ENCODE measurements around the gene TMPRSS6. TPM values are rescaled to one million over a fixed set of nuclear protein-coding genes. Genes with fewer than 3 reads are reported as not detected.

The TMPRSS6 gene
- total RNA-seq, 4 donors from 2014 or later, result 0.10 to 0.18 TPM; not detected in 2

DNA sequence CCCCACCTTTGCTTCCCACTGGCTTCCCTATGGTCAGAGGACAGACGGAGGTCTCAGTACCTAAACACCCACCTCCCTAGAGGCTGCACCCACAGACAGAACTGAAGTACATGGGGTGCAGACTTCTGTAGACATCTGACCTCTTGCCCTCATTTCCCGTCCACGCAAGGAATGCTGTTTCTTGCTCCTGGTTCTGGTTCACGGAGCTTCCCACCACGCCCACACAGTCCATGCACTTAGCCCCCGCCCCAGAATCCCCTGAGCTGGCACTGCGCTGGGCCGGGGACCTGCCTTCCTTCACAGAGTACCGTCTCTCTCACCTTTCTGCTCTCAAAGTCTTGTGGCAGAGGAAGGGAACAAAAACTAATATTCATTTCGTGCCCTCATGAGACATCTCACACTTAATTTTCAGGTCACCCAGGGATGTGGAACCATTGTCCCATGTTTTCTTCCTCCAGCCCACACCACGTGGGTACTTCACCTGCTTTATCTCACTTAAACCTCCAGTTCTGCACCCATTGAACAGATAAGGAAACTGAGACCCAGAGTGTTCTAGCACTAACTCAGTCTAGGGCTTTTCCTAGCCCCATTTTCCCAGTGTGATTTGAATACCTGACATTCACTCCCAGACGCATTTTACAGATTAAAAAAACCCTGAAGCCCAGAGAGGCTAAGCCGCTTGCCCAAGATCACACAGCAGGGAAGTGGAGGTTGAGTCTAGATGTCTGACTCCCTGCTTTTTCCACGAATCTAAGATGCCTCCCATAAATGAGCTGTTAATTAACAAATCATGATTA, 5.7 kb downstream of the TMPRSS6 start:
- intact Hi-C loops (cut with DNase I; ENCODE audit: low total_unique reads), result no loop called here
- Histone ChIP-seq H3K27me3 (peaks cover 0 to 19% (median 8%) of the 10 kb centered on the region in 3 donors), H3K27ac (no peak overlapping the region), H3K4me3 (no peak overlapping the region), H3K36me3 (no peaks in the 10 kb centered on the region), H3K9me3 (no peaks in the 10 kb centered on the region), H3K4me1 (no peaks in the 10 kb centered on the region)
- no peak for DNase-seq
- in situ Hi-C loops (cut with MboI; ENCODE audit: low sequenced_read_pairs in 4 of 4), result no loop called here
- no peak for ATAC-seq
- TF ChIP-seq, protein P1, sequence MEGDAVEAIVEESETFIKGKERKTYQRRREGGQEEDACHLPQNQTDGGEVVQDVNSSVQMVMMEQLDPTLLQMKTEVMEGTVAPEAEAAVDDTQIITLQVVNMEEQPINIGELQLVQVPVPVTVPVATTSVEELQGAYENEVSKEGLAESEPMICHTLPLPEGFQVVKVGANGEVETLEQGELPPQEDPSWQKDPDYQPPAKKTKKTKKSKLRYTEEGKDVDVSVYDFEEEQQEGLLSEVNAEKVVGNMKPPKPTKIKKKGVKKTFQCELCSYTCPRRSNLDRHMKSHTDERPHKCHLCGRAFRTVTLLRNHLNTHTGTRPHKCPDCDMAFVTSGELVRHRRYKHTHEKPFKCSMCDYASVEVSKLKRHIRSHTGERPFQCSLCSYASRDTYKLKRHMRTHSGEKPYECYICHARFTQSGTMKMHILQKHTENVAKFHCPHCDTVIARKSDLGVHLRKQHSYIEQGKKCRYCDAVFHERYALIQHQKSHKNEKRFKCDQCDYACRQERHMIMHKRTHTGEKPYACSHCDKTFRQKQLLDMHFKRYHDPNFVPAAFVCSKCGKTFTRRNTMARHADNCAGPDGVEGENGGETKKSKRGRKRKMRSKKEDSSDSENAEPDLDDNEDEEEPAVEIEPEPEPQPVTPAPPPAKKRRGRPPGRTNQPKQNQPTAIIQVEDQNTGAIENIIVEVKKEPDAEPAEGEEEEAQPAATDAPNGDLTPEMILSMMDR (IDR thresholded peaks at IDR 0.05 in 4 of 5, conservative IDR thresholded peaks at IDR 0.05 in 1 of 5), result no peak
- TF ChIP-seq POLR2A (IDR thresholded peaks at IDR 0.05), result no peak

DNA sequence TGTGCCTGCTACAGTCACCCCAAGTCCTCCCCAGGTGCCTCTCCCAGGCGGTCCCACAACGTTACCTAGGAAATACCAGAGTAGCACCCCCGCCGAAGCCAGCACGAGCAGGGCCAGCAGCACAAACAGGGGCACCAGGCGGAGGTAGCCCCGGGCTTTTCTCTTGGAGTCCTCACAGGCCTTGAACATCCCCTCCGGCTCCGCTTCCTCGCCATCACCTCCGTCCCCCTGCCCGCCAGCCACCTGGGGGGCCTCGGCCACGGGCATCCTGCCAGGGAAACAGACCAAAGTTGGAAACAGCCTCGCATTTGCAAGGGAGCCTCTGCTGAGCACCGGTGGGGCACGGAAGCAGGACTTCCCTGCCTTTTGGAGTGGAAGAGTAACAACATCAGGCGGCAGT, 6.4 kb downstream of the TMPRSS6 start:
- no peaks in the 10 kb centered on the region for H3K4me1 ChIP-seq
- H3K36me3 ChIP-seq, result no peaks in the 10 kb centered on the region
- DNase-seq (no peak), ATAC-seq (no peak)
- H3K4me3 ChIP-seq, result no peak overlapping the region
- intact Hi-C loops (cut with DNase I; ENCODE audit: low total_unique reads), result no loop called here
- TF ChIP-seq, protein P1 (IDR thresholded peaks at IDR 0.05 in 4 of 5, conservative IDR thresholded peaks at IDR 0.05 in 1 of 5), result no peak
- no peak for TF ChIP-seq POLR2A (IDR thresholded peaks at IDR 0.05)
- H3K9me3 ChIP-seq, result no peaks in the 10 kb centered on the region
- in situ Hi-C loops (cut with MboI; ENCODE audit: low sequenced_read_pairs in 4 of 4), result no loop called here
- H3K27ac ChIP-seq, result no peak overlapping the region
- peaks cover 0 to 19% (median 8%) of the 10 kb centered on the region in 3 donors for H3K27me3 ChIP-seq

DNA sequence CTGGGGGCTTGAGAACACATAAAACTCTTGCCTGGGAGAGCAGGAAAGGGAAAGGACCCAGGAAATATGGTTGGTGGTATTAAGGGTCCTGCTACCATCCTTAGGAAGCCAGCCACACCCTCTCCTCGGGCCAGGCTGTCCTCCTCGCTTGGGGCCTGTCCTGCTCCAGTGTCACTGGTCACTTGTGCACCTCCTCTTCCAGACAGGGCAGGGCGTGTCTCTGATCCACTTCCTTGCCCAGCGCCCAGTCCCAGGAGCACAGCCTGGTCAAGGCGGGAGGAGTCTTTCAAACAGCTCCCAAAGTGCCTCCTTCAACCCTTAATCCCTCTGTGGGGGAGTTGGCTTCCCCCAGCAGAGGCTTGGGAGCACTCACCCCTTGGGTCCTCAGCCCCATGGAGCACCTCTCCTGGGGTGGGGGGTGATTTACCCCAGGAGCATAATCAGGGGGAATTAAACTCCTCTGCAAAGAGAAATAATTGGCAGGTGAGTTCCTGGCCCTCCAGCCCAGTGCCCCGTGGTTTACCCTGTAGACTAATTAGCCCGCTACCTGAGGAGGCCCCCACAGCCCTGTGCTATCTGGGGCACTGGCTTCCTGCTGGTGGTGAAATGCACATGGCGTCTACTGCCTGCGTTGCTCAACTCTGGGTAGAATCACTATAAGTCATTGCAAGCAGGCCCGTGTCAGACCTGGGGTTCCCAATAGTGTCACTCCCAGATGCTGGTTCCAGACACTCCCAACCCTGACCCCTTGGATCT, 8.0 kb downstream of the TMPRSS6 start:
- H3K4me3 ChIP-seq, result no peak overlapping the region
- ATAC-seq (no peak), DNase-seq (no peak)
- H3K27me3 ChIP-seq, result peaks cover 10 to 26% (median 17%) of the 10 kb centered on the region in 3 donors
- TF ChIP-seq, protein P1 (IDR thresholded peaks at IDR 0.05 in 4 of 5, conservative IDR thresholded peaks at IDR 0.05 in 1 of 5), result no peak
- no peak for TF ChIP-seq POLR2A (IDR thresholded peaks at IDR 0.05)
- intact Hi-C loops (cut with DNase I; ENCODE audit: low total_unique reads), result no loop called here
- no peaks in the 10 kb centered on the region for H3K36me3 ChIP-seq
- no peaks in the 10 kb centered on the region for H3K9me3 ChIP-seq
- in situ Hi-C loops (cut with MboI; ENCODE audit: low sequenced_read_pairs in 4 of 4), result no loop called here
- no peaks in the 10 kb centered on the region for H3K4me1 ChIP-seq
- no peak overlapping the region for H3K27ac ChIP-seq

DNA sequence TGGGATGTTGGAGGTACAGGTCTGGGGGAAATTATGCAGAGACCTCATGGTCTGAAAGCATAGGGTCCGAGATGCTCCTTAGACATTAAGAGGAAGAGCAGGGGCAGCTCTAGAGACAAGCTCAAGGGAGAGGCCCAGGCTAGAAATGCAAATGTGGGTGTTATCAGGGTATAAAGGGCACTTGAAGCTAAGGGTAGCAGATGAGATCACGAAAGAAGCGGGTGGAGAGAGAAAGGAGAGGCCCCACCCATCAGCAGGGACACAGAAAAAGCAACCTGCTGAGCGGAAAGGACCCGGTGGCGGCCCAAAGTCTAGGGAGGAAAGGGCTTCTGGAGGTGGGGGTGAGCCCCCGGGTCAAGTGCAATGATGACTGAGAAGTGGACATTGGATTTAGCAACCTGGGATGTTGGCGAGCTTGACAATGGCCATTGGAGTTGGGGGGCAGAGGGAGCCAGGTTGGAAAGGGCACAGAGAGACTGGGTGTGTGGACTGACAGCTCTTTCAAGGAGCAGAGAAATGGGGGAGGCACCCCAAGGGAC, 8.9 kb downstream of the TMPRSS6 start:
- no peaks in the 10 kb centered on the region for H3K36me3 ChIP-seq
- H3K4me3 ChIP-seq, result no peak overlapping the region
- peaks cover 17 to 31% (median 25%) of the 10 kb centered on the region in 3 donors for H3K27me3 ChIP-seq
- H3K4me1 ChIP-seq, result no peaks in the 10 kb centered on the region
- DNase-seq, result no peak
- no peak overlapping the region for H3K27ac ChIP-seq
- intact Hi-C loops (cut with DNase I; ENCODE audit: low total_unique reads), result no loop called here
- no peak for ATAC-seq
- H3K9me3 ChIP-seq, result no peaks in the 10 kb centered on the region
- TF ChIP-seq, protein P1 (IDR thresholded peaks at IDR 0.05 in 4 of 5, conservative IDR thresholded peaks at IDR 0.05 in 1 of 5), result no peak
- no peak for TF ChIP-seq POLR2A (IDR thresholded peaks at IDR 0.05)
- in situ Hi-C loops (cut with MboI; ENCODE audit: low sequenced_read_pairs in 4 of 4), result no loop called here
